HG02981 (cell line): ENCODE measurements around the gene RAB1A.
"Not testable (repeated sequence)": the region's sequence is repeated elsewhere in the genome, so short reads cannot be mapped to it uniquely, and the experiment has no call there.

Source experiments
- ATAC-seq: cut with Tn5 transposase; IDR thresholded peaks from one replicate; pipeline ENCODE4 v1.9.1; 2021; ENCODE audit warnings: mild to moderate bottlenecking, moderate library complexity; ENCODE audit not compliant: unreplicated experiment

RAB1A gene

GRCh38 chr2:65129826-65130663, at the start of gene RAB1A:
RAB1A (minus strand) TSS chr2:65130106; CDS start chr2:65129915, 191 bp downstream.
- ATAC-seq, result peak; percentile 94

- ATAC-seq, result no peak
These were observed 48.0 kb upstream of the RAB1A start for GRCh38 chr2:65177751-65178442.

GRCh38 chr2:65175894-65176530, 46.1 kb upstream of the RAB1A start:
- no peak for ATAC-seq

GRCh38 chr2:65174031-65174430, 44.1 kb upstream of the RAB1A start:
- not testable (repeated sequence) for ATAC-seq

GRCh38 chr2:65172994-65173790, 43.3 kb upstream of the RAB1A start:
- no peak for ATAC-seq

GRCh38 chr2:65170611-65171477, 40.9 kb upstream of the RAB1A start:
- ATAC-seq, result not testable (repeated sequence)

- ATAC-seq, result no peak
These were observed 39.8 kb upstream of the RAB1A start for GRCh38 chr2:65169760-65170136.

GRCh38 chr2:65165558-65165957, 35.7 kb upstream of the RAB1A start:
- no peak for ATAC-seq

- no peak for ATAC-seq
These were observed 34.6 kb upstream of the RAB1A start for GRCh38 chr2:65164426-65164891.

- ATAC-seq, result no peak
These were observed 31.7 kb upstream of the RAB1A start for GRCh38 chr2:65161551-65162100.

- no peak for ATAC-seq
These were observed 30.0 kb upstream of the RAB1A start for GRCh38 chr2:65159906-65160305.

- ATAC-seq, result no peak
These were observed 29.4 kb upstream of the RAB1A start for GRCh38 chr2:65159261-65159660.

- no peak for ATAC-seq
These were observed 28.7 kb upstream of the RAB1A start for GRCh38 chr2:65158557-65158956.

- not testable (repeated sequence) for ATAC-seq
These were observed 27.9 kb upstream of the RAB1A start for GRCh38 chr2:65157856-65158255.

- no peak for ATAC-seq
These were observed 26.1 kb upstream of the RAB1A start for GRCh38 chr2:65156041-65156440.

GRCh38 chr2:65153515-65153914, 23.6 kb upstream of the RAB1A start:
- no peak for ATAC-seq

GRCh38 chr2:65146078-65146477, 16.2 kb upstream of the RAB1A start:
- ATAC-seq, result no peak

GRCh38 chr2:65144571-65144970, 14.7 kb upstream of the RAB1A start:
- no peak for ATAC-seq

GRCh38 chr2:65142515-65142914, 12.6 kb upstream of the RAB1A start:
- no peak for ATAC-seq
